ENCODE data around the gene FBF1.

Gene FBF1

DNA sequence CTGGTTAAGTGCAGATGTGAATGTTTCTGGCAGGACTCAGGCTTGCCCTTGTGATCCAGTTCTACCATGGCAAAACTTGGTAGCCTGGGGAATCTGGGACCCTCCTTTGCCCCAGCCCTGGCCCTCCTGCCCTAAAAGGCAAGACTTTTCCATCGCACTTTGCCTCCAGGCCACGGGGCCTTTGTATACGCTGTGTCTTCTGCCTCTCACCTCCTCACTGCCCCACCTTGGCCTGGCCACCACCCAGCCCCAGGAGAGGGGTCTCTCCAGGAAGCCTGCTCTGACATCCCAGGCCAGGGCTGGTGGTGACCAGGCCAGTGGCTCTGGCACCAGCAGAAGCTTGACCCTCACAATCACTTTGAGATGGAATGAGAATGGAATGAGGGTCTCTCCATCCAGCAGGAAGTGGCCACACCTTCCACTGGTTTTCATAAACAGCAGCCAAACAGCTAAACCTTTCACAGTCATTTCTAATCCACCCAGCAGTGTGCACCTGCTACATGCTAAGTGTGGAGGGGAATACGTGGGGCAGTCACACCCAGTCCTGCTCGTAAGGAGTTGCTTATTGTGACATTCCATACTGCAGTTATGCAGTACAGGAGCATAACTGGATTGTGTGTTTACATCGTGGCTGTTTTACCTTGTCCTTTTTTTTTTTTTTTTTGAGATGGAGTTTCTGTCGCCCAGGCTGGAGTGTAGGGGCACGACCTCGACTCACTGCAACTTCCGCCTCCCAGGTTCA lies 34.5 kb downstream of the FBF1 start:
- no peak overlapping the region for H3K4me3 ChIP-seq (ENCODE audit: low read length)
- no peak overlapping the region for H3K4me2 ChIP-seq (ENCODE audit: low read length)
- H3K4me1 ChIP-seq (ENCODE audit: control insufficient read depth, low read length) = peaks cover 19% of the 10 kb centered on the region
- TF ChIP-seq, protein P1, sequence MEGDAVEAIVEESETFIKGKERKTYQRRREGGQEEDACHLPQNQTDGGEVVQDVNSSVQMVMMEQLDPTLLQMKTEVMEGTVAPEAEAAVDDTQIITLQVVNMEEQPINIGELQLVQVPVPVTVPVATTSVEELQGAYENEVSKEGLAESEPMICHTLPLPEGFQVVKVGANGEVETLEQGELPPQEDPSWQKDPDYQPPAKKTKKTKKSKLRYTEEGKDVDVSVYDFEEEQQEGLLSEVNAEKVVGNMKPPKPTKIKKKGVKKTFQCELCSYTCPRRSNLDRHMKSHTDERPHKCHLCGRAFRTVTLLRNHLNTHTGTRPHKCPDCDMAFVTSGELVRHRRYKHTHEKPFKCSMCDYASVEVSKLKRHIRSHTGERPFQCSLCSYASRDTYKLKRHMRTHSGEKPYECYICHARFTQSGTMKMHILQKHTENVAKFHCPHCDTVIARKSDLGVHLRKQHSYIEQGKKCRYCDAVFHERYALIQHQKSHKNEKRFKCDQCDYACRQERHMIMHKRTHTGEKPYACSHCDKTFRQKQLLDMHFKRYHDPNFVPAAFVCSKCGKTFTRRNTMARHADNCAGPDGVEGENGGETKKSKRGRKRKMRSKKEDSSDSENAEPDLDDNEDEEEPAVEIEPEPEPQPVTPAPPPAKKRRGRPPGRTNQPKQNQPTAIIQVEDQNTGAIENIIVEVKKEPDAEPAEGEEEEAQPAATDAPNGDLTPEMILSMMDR (IDR thresholded peaks at IDR 0.05; ENCODE audit: low read depth, low read length, poor library complexity, severe bottlenecking) = no peak
- TF ChIP-seq EZH2phosphoT487 (IDR thresholded peaks at IDR 0.05; ENCODE audit: borderline replicate concordance, low read length) = no peak
- H3K79me2 ChIP-seq (ENCODE audit: control insufficient read depth, low read length) = peaks cover 28% of the 10 kb centered on the region
- no peaks in the 10 kb centered on the region for H4K20me1 ChIP-seq (ENCODE audit: control insufficient read depth, insufficient read depth, low read depth, low read length)
- 0 out of 2 replicates have a peak, but pooled peaks cover 3% of the 10 kb centered on the region for H3F3A ChIP-seq (ENCODE audit: control insufficient read depth, insufficient read depth)
- no peaks in the 10 kb centered on the region for H3K9me3 ChIP-seq (ENCODE audit: control insufficient read depth, insufficient read depth, low read length)
- no peaks in the 10 kb centered on the region for H3K27me3 ChIP-seq (ENCODE audit: control insufficient read depth, low read length)
- no peaks in the 10 kb centered on the region for H3K9me2 ChIP-seq (replicated peaks; ENCODE audit: control insufficient read depth, low read length)
- peaks cover 24% of the 10 kb centered on the region for H3K36me3 ChIP-seq (ENCODE audit: control insufficient read depth, low read length)
- no peak overlapping the region for H3K27ac ChIP-seq (ENCODE audit: low read depth, low read length)

DNA sequence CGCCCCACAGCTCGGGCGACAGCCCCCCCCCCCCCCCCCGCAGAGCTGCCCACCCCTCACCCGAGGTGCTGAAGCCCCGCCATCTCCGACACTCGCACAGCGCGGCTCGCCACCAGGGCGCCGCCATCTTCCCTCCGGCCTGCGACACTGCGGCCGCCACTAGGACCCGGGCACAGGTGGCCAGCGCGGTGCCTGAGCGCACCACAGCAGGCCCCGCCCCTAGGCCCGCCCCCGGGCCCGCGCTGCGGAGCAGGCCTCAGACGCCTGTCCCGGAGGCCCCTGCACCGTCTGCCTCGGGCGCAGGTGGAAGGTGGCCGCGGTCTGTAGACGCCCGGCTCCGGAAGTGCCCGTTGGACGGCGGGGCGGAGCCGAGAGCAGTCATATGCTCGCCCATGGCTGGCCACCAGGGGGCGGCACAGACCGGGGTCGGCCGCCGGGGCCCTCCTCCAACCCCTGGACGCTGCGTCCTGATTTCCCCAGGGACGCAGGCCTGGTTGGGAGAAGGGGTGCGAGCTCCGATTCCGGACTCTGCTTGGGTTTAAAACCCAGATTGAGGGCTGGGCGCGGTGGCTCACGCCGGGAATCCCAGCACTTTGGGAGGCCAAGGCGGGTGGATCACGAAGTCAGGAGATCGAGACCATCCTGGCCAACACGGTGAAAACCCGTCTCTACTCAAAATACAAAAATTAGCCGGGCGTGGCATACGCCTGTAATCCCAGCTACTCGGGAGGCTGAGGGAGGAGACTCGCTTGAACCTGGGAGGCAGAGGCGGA lies 35.9 kb downstream of the FBF1 start, which contains the start of gene MRPL38:
MRPL38 (minus strand) TSS at position 136 of the 773 bp plus-strand sequence; CDS start at position 127, 9 bp downstream.
- H3K36me3 ChIP-seq (ENCODE audit: control insufficient read depth, low read length) = peaks cover 37% of the 10 kb centered on the region
- H3K79me2 ChIP-seq (ENCODE audit: control insufficient read depth, low read length) = peaks cover 29% of the 10 kb centered on the region
- H4K20me1 ChIP-seq (ENCODE audit: control insufficient read depth, insufficient read depth, low read depth, low read length) = no peaks in the 10 kb centered on the region
- H3F3A ChIP-seq (ENCODE audit: control insufficient read depth, insufficient read depth) = 0 out of 2 replicates have a peak, but pooled peaks cover 3% of the 10 kb centered on the region
- peak within 1 kb of the TSS; percentile 24 for H3K27ac ChIP-seq (ENCODE audit: low read depth, low read length)
- H3K4me3 ChIP-seq (ENCODE audit: low read length) = peak within 1 kb of the TSS; percentile 79
- H3K9me2 ChIP-seq (replicated peaks; ENCODE audit: control insufficient read depth, low read length) = no peaks in the 10 kb centered on the region
- H3K9me3 ChIP-seq (ENCODE audit: control insufficient read depth, insufficient read depth, low read length) = no peaks in the 10 kb centered on the region
- H3K4me2 ChIP-seq (ENCODE audit: low read length) = peak within 1 kb of the TSS; percentile 89
- no peak for TF ChIP-seq EZH2phosphoT487 (IDR thresholded peaks at IDR 0.05; ENCODE audit: borderline replicate concordance, low read length)
- TF ChIP-seq, protein P1 (IDR thresholded peaks at IDR 0.05; ENCODE audit: low read depth, low read length, poor library complexity, severe bottlenecking) = peak; percentile 87
- H3K4me1 ChIP-seq (ENCODE audit: control insufficient read depth, low read length) = peaks cover 19% of the 10 kb centered on the region
- no peaks in the 10 kb centered on the region for H3K27me3 ChIP-seq (ENCODE audit: control insufficient read depth, low read length)

DNA sequence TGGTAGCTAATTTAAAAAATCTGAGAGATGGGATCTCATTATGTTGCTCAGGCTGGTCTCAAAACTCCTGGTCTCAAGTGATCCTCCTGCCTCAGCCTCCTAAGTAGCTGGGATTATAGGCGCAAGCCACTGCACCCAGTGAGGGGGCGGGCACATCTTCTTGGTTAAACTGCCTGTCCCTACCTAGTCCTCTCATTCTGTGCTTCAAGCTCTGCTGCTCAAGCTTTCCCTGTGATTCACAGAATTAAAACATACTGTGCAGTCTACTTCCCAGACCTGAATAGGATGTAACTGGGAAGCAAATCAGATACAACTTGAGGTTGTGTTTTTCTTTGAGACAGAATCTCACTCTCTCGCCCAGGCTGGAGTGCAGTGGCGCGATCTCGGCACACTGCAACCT lies 38.4 kb downstream of the FBF1 start:
- Histone ChIP-seq H3K79me2 (ENCODE audit: control insufficient read depth, low read length) (peaks cover 29% of the 10 kb centered on the region), H3K4me2 (ENCODE audit: low read length) (no peak overlapping the region), H3K4me3 (ENCODE audit: low read length) (no peak overlapping the region), H3K4me1 (ENCODE audit: control insufficient read depth, low read length) (peaks cover 19% of the 10 kb centered on the region), H3K36me3 (ENCODE audit: control insufficient read depth, low read length) (peaks cover 62% of the 10 kb centered on the region), H4K20me1 (ENCODE audit: control insufficient read depth, insufficient read depth, low read depth, low read length) (no peaks in the 10 kb centered on the region), H3K9me2 (replicated peaks; ENCODE audit: control insufficient read depth, low read length) (no peaks in the 10 kb centered on the region), H3F3A (ENCODE audit: control insufficient read depth, insufficient read depth) (peaks cover 10% of the 10 kb centered on the region), H3K9me3 (ENCODE audit: control insufficient read depth, insufficient read depth, low read length) (no peaks in the 10 kb centered on the region), H3K27ac (ENCODE audit: low read depth, low read length) (no peak overlapping the region), H3K27me3 (ENCODE audit: control insufficient read depth, low read length) (no peaks in the 10 kb centered on the region)
- TF ChIP-seq, protein P1 (IDR thresholded peaks at IDR 0.05; ENCODE audit: low read depth, low read length, poor library complexity, severe bottlenecking) = no peak
